SK-N-SH (cell line): ENCODE results near the gene PDE11A. TPM values are rescaled to one million over a fixed set of nuclear protein-coding genes. Genes with fewer than 3 reads are reported as not detected.

ENCODE experiments used
- CTCF ChIA-PET: fragments of 300-600, 350-600 bp; formaldehyde crosslinking; extraction: SDS; loops from one replicate; lab custom pipeline; 2021; lab: Yijun Ruan, JAX
- POLR2A ChIA-PET: fragments of 350-600 bp; sonication (Branson Sonifier 250); formaldehyde crosslinking; extraction: SDS; loops from one replicate; lab custom pipeline; 2020; ENCODE audit warnings: antibody characterized with exemption, inconsistent platforms; lab: Yijun Ruan, JAX
- DNase-seq: peaks from one replicate; pipeline ENCODE4 v3.0.0; 2012
- H2AFZ ChIP-seq: fragments of 200-600 bp; sonication (generic); 2 replicates; pipeline ENCODE4 v1.8.1; 2016; ENCODE audit warnings: antibody characterized with exemption, mild to moderate bottlenecking, low read depth
- H3F3A ChIP-seq: fragments of 200-600 bp; sonication (generic); replicated peaks from 2 replicates; pipeline ENCODE3; 2016; ENCODE audit warnings: antibody characterized with exemption, mild to moderate bottlenecking; ENCODE audit not compliant: insufficient read depth
- H3K27ac ChIP-seq, 2 experiments: fragments of 200-500 bp in 1 of 2; fragments of 200-600 bp in 1 of 2; sonication (Bioruptor generic) in 1 of 2; sonication (generic), shearing (Covaris generic) in 1 of 2; 2 replicates each; pipeline versions ENCODE4 v1.5.1 to v1.6.1; 2014 to 2016; ENCODE audit warnings: low read depth in 2 of 2, inconsistent platforms in 1 of 2, low read length in 1 of 2, mild to moderate bottlenecking in 1 of 2, mixed read lengths in 1 of 2
- H3K27me3 ChIP-seq: fragments of 200-600 bp; sonication (generic), shearing (Covaris generic); 2 replicates; pipeline ENCODE4 v1.6.1; 2016; ENCODE audit warnings: mixed run types; ENCODE audit not compliant: insufficient read depth
- H3K36me3 ChIP-seq, 2 experiments: fragments of 200-500 bp in 1 of 2; fragments of 200-600 bp in 1 of 2; sonication (Bioruptor generic) in 1 of 2; sonication (generic) in 1 of 2; replicated peaks in 1 of 2; 2 replicates each; pipeline versions ENCODE3 to v1.5.1; 2014 to 2016; ENCODE audit warnings: low read length in 1 of 2, mild to moderate bottlenecking in 1 of 2; ENCODE audit not compliant: insufficient read depth in 2 of 2, control insufficient read depth in 1 of 2
- H3K4me1 ChIP-seq, 2 experiments: fragments of 200-500 bp in 1 of 2; fragments of 200-600 bp in 1 of 2; sonication (Bioruptor generic) in 1 of 2; sonication (generic), shearing (Covaris generic) in 1 of 2; 2 replicates each; pipeline versions ENCODE4 v1.5.1 to v1.6.1; 2014 to 2016; ENCODE audit warnings: low read depth in 1 of 2, low read length in 1 of 2, mixed run types in 1 of 2; ENCODE audit not compliant: insufficient read depth in 2 of 2, control insufficient read depth in 1 of 2
- H3K4me2 ChIP-seq: fragments of 200-600 bp; sonication (generic), shearing (Covaris generic); 2 replicates; pipeline ENCODE4 v1.6.1; 2017; ENCODE audit warnings: mixed run types
- H3K4me3 ChIP-seq, 2 experiments: fragments of 200-500 bp in 1 of 2; fragments of 200-600 bp in 1 of 2; sonication (Bioruptor generic) in 1 of 2; sonication (generic), shearing (Covaris generic) in 1 of 2; 2 replicates each; pipeline versions ENCODE4 v1.5.1 to v1.8.1; 2014 to 2016; ENCODE audit warnings: low read depth in 2 of 2, inconsistent platforms in 1 of 2, low read length in 1 of 2, mild to moderate bottlenecking in 1 of 2, mixed read lengths in 1 of 2, moderate library complexity in 1 of 2
- H3K79me2 ChIP-seq: fragments of 200-600 bp; sonication (generic); 2 replicates; pipeline ENCODE4 v1.8.1; 2017; ENCODE audit warnings: mild to moderate bottlenecking; ENCODE audit not compliant: insufficient read depth
- H3K9ac ChIP-seq: fragments of 200-600 bp; sonication (generic); 2 replicates; pipeline ENCODE4 v1.6.1; 2017; ENCODE audit warnings: mixed run types
- H3K9me2 ChIP-seq: fragments of 200-600 bp; sonication (generic); 2 replicates; pipeline ENCODE4 v1.6.1; 2017; ENCODE audit warnings: mixed run types
- H3K9me3 ChIP-seq: fragments of 200-600 bp; sonication (generic); 2 replicates; pipeline ENCODE4 v1.6.1; 2017; ENCODE audit warnings: mixed run types, mild to moderate bottlenecking, moderate library complexity
- H4K20me1 ChIP-seq: fragments of 200-600 bp; sonication (generic); 2 replicates; pipeline ENCODE4 v1.6.1; 2017; ENCODE audit warnings: mild to moderate bottlenecking, mixed run types; ENCODE audit not compliant: insufficient read depth
- CTCF ChIP-seq: fragments of 200-600 bp; sonication (generic); IDR thresholded peaks from 2 replicates; pipeline ENCODE4 v1.6.1; 2017; ENCODE audit warnings: antibody characterized with exemption, mild to moderate bottlenecking, moderate library complexity
- ELF1 ChIP-seq: IDR thresholded peaks from 2 replicates; pipeline ENCODE4 v1.4.0; 2012
- EP300 ChIP-seq, 2 experiments: IDR thresholded peaks; 2 replicates each; pipeline versions ENCODE4 v1.4.0 to v1.6.1; 2012; ENCODE audit warnings: borderline replicate concordance in 1 of 2, low read depth in 1 of 2, low read length in 1 of 2
- FOSL2 ChIP-seq: IDR thresholded peaks from 2 replicates; pipeline ENCODE4 v1.4.0; 2012; ENCODE audit warnings: low read depth, mild to moderate bottlenecking, moderate library complexity, borderline replicate concordance
- FOXJ3 ChIP-seq: sonication (generic); formaldehyde crosslinking; IDR thresholded peaks from 2 replicates; pipeline ENCODE4 v1.5.1; 2020; ENCODE audit warnings: mild to moderate bottlenecking, missing genetic modification reagents
- GABPA ChIP-seq: IDR thresholded peaks from 2 replicates; pipeline ENCODE4 v1.4.0; 2012; ENCODE audit warnings: low read depth, mild to moderate bottlenecking
- GATA2 ChIP-seq: sonication (generic); formaldehyde crosslinking; IDR thresholded peaks from 2 replicates; pipeline ENCODE4 v1.5.0; 2020; ENCODE audit warnings: mild to moderate bottlenecking, missing genetic modification reagents
- IRF3 ChIP-seq: fragments of 150-350 bp; IDR thresholded peaks from 2 replicates; pipeline ENCODE4 v1.6.1; 2016; ENCODE audit warnings: mild to moderate bottlenecking, low read depth, low read length
- MEF2A ChIP-seq: IDR thresholded peaks from 2 replicates; pipeline ENCODE4 v1.4.0; 2012; ENCODE audit warnings: low read depth, borderline replicate concordance
- NRF1 ChIP-seq: IDR thresholded peaks from 2 replicates; pipeline ENCODE4 v1.6.1; 2012; ENCODE audit warnings: low read depth, mild to moderate bottlenecking, low read length
- RCOR1 ChIP-seq: fragments of 150-350 bp; IDR thresholded peaks from 2 replicates; pipeline ENCODE4 v1.6.1; 2017; ENCODE audit warnings: antibody characterized with exemption, low read length
- SMC3 ChIP-seq: IDR thresholded peaks from 2 replicates; pipeline ENCODE4 v1.6.1; 2012; ENCODE audit warnings: low read depth, low read length, improper control_type of control experiment
- TCF12 ChIP-seq: IDR thresholded peaks from 2 replicates; pipeline ENCODE4 v1.4.0; 2012
- WGBS: methylation state at CpG from one replicate; pipeline ENCODE4 v1.1.6; 2017; ENCODE audit warnings: low lambda C conversion rate; 5-methylcytosine and 5-hydroxymethylcytosine counted together
- polyA plus RNA-seq, 3 experiments: library from polyadenylated mRNA; depleted of rRNA; stranded (reverse); fragments of >200 nt; gene quantifications; 2 replicates each; pipeline ENCODE4 v1.2.3, GENCODE V29; 2012
- TF ChIP-seq, protein P1 (sequence below): IDR thresholded peaks from 2 replicates; pipeline ENCODE4 v1.4.0; 2012; ENCODE audit warnings: low read depth, borderline replicate concordance
- TF ChIP-seq, protein P2 (sequence below): IDR thresholded peaks from 2 replicates; pipeline ENCODE4 v1.4.0; 2012; ENCODE audit warnings: low read depth, borderline replicate concordance

Gene PDE11A
- polyA plus RNA-seq, 1 of the 3 experiments (the other 2 are of a cell fraction) = 0.10 TPM

- Histone ChIP-seq H3K9me2 (0 out of 2 replicates have a peak, but pooled peaks cover 3% of the 10 kb centered on the region), H3K4me3 (no peak overlapping the region), H3K4me1 (no peaks in the 10 kb centered on the region), H3K9ac (no peak overlapping the region), H3K27me3 (no peaks in the 10 kb centered on the region), H3K36me3 (no peaks in the 10 kb centered on the region), H3K79me2 (no peaks in the 10 kb centered on the region), H4K20me1 (no peaks in the 10 kb centered on the region), H3K4me2 (no peak overlapping the region), H3F3A (no peaks in the 10 kb centered on the region), H3K9me3 (no peaks in the 10 kb centered on the region), H2AFZ (no peak overlapping the region), H3K27ac (no peak overlapping the region)
- TF ChIP-seq ELF1 (no peak), IRF3 (no peak), FOXJ3 (no peak)
- ChIA-PET CTCF (no interaction called here), POLR2A (no interaction called here)
- whole genome bisulfite sequencing = 49% methylated on average over 3 of the region's 3 CpGs
- DNase-seq = no peak
Observed at GRCh38 chr2:177578454-177578853, 494.1 kb downstream of the PDE11A start.

DNA sequence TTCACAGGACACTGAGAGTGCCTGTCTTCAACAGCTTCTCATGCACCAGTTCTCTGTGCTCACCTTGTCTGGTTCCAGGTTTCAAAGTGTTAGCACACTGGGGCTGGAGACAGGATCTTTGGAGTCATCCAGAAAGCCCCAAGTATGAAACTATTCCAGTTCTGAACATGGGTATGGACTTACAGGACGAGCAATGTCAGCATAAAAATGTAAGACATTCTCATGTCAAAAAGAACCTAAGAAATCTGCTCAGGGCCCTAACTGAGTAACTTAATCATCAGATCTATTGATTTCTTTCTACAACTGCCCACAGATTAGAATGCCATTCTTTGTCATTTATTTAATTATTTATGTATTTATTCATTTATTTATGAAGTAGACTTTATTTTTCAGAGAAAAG is 495.5 kb downstream of the PDE11A start:
- POLR2A ChIA-PET = no interaction called here
- 17% methylated on average over 1 of the region's 1 CpG for WGBS
- Histone ChIP-seq H3K36me3 (no peaks in the 10 kb centered on the region), H3K4me2 (no peak overlapping the region), H3K27me3 (no peaks in the 10 kb centered on the region), H4K20me1 (no peaks in the 10 kb centered on the region), H3F3A (no peaks in the 10 kb centered on the region)
- TF ChIP-seq MEF2A (no peak), GATA2 (no peak), NRF1 (no peak), FOXJ3 (no peak), GABPA (no peak), TCF12 (no peak), CTCF (no peak), SMC3 (no peak), FOSL2 (no peak), EP300 (IDR thresholded peaks at IDR 0.05; ENCODE audit: borderline replicate concordance in 1 of 2, low read depth in 1 of 2, low read length in 1 of 2) (no peak), RCOR1 (no peak)
- TF ChIP-seq, protein P1, sequence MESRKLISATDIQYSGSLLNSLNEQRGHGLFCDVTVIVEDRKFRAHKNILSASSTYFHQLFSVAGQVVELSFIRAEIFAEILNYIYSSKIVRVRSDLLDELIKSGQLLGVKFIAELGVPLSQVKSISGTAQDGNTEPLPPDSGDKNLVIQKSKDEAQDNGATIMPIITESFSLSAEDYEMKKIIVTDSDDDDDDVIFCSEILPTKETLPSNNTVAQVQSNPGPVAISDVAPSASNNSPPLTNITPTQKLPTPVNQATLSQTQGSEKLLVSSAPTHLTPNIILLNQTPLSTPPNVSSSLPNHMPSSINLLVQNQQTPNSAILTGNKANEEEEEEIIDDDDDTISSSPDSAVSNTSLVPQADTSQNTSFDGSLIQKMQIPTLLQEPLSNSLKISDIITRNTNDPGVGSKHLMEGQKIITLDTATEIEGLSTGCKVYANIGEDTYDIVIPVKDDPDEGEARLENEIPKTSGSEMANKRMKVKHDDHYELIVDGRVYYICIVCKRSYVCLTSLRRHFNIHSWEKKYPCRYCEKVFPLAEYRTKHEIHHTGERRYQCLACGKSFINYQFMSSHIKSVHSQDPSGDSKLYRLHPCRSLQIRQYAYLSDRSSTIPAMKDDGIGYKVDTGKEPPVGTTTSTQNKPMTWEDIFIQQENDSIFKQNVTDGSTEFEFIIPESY = no peak
- TF ChIP-seq, protein P2, sequence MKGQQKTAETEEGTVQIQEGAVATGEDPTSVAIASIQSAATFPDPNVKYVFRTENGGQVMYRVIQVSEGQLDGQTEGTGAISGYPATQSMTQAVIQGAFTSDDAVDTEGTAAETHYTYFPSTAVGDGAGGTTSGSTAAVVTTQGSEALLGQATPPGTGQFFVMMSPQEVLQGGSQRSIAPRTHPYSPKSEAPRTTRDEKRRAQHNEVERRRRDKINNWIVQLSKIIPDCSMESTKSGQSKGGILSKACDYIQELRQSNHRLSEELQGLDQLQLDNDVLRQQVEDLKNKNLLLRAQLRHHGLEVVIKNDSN = no peak
- TF ChIP-seq, all 33 proteins: peak for 0
- Histone ChIP-seq H3K9me3 (no peaks in the 10 kb centered on the region), H3K9me2 (0 out of 2 replicates have a peak, but pooled peaks cover 3% of the 10 kb centered on the region), H3K4me1 (peaks cover 3 to 5% of the 10 kb centered on the region in 2 experiments; a peak in 2 of 4 replicates), H3K9ac (no peak overlapping the region), H3K27ac (no peak overlapping the region), H3K4me3 (no peak overlapping the region), H2AFZ (no peak overlapping the region), H3K79me2 (no peaks in the 10 kb centered on the region)
- CTCF ChIA-PET = interaction anchor here (0.6 to 1.0 kb wide), 2 partner anchors 10 to 273 kb away, joined by 3 read pairs; no protein-coding TSS in a partner anchor
- DNase-seq = no peak
